HepG2 (cell line): ENCODE results near the gene C1QB. TPM values are rescaled to one million over a fixed set of nuclear protein-coding genes. Genes with fewer than 3 reads are reported as not detected.
A peak's percentile ranks its signal among the peaks of the same experiment; 100 is the strongest.

Experiments
- ATAC-seq: fragments of 200-7000 bp; cut with Tn5 transposase; 3 replicates; pipeline ENCODE4 v1.9.1; 2020; ENCODE audit warnings: mild to moderate bottlenecking, moderate library complexity
- BruUV-seq: library from RNA; stranded (reverse); fragments of 400-500 nt; replicated peaks from 2 replicates; lab custom pipeline; 2021; lab: Mats Ljungman, UMichigan
- CTCF ChIA-PET: fragments of 300-600 bp; formaldehyde crosslinking; extraction: SDS; loops from one replicate; lab custom pipeline; 2021; ENCODE audit warnings: low total read pairs, inconsistent platforms, low intra/inter-chr PET ratio; lab: Yijun Ruan, JAX
- POLR2A ChIA-PET: fragments of 350-600 bp; sonication (Branson Sonifier 250); formaldehyde crosslinking; loops from one replicate; lab custom pipeline; 2020; ENCODE audit warnings: antibody characterized with exemption, inconsistent platforms; lab: Yijun Ruan, JAX
- DNase-seq: peaks from one replicate; pipeline ENCODE4 v3.0.0-alpha.2; 2015; ENCODE audit warnings: low spot score
- FAIRE-seq: peaks from 3 replicates; lab custom pipeline; 2011; peaks lifted over from hg19 to GRCh38; lab: Jason Lieb, UNC
- H2AFZ ChIP-seq: one replicate; pipeline ENCODE4 v1.6.1; 2011; ENCODE audit warnings: low read length, inconsistent platforms
- H3K27ac ChIP-seq: fragments of 300-600 bp; 3 replicates; pipeline ENCODE4 v1.8.0; 2011; ENCODE audit warnings: mixed run types, mild to moderate bottlenecking, mixed read lengths, low read length, inconsistent platforms; ENCODE audit not compliant: insufficient read depth; ENCODE audit errors: extremely low read length
- H3K27me3 ChIP-seq, 2 experiments: fragments of 200-600 bp in 1 of 2; 2 replicates in 1 of 2; 3 replicates in 1 of 2; pipeline versions ENCODE4 v1.6.0 to v1.8.0; 2011; ENCODE audit warnings: low read length in 2 of 2, mild to moderate bottlenecking in 2 of 2, moderate library complexity in 2 of 2, inconsistent platforms in 1 of 2; ENCODE audit not compliant: insufficient read depth in 2 of 2, control insufficient read depth in 1 of 2
- H3K36me3 ChIP-seq, 2 experiments: fragments of 200-600 bp in 1 of 2; replicated peaks in 1 of 2; 2 replicates in 1 of 2; 3 replicates in 1 of 2; pipeline versions ENCODE4 v1.5.1 to v1.8.0; 2011; ENCODE audit warnings: low read length in 2 of 2, inconsistent platforms in 1 of 2; ENCODE audit not compliant: insufficient read depth in 2 of 2, control insufficient read depth in 1 of 2
- H3K4me1 ChIP-seq: 2 replicates; pipeline ENCODE4 v1.5.1; 2012; ENCODE audit warnings: low read length, inconsistent platforms; ENCODE audit not compliant: insufficient read depth
- H3K4me2 ChIP-seq: 2 replicates; pipeline ENCODE4 v1.6.0; 2011; ENCODE audit warnings: low read depth, low read length, inconsistent platforms
- H3K4me3 ChIP-seq, 3 experiments: fragments of 200-600 bp in 1 of 3; sonication (generic), shearing (Covaris generic) in 1 of 3; replicated peaks in 1 of 3; 2 replicates each; pipeline ENCODE4 v1.5.1; 2011 to 2016; ENCODE audit warnings: low read length in 3 of 3, inconsistent platforms in 2 of 3, low read depth in 2 of 3, mild to moderate bottlenecking in 2 of 3, control low read depth in 1 of 3, mixed read lengths in 1 of 3; ENCODE audit not compliant: insufficient read depth in 1 of 3
- H3K79me2 ChIP-seq: one replicate; pipeline ENCODE4 v1.6.1; 2011; ENCODE audit warnings: low read length, inconsistent platforms; ENCODE audit not compliant: insufficient read depth
- H3K9ac ChIP-seq: 2 replicates; pipeline ENCODE4 v1.6.0; 2011; ENCODE audit warnings: mild to moderate bottlenecking, low read depth, low read length, inconsistent platforms; ENCODE audit not compliant: insufficient read depth
- H3K9me3 ChIP-seq: 2 replicates; pipeline ENCODE4 v1.5.1; 2012; ENCODE audit warnings: mild to moderate bottlenecking, low read length
- H4K20me1 ChIP-seq: 2 replicates; pipeline ENCODE4 v1.6.0; 2011; ENCODE audit warnings: inconsistent platforms, mild to moderate bottlenecking, low read length, moderate library complexity; ENCODE audit not compliant: insufficient read depth
- ARID2 ChIP-seq: sonication (generic); formaldehyde crosslinking; IDR thresholded peaks from 2 replicates; pipeline ENCODE4 v1.8.1; 2022; ENCODE audit warnings: mild to moderate bottlenecking, missing genetic modification reagents, borderline replicate concordance
- MEIS1 ChIP-seq: sonication (generic); formaldehyde crosslinking; IDR thresholded peaks from 2 replicates; pipeline ENCODE4 v1.9.0; 2021; ENCODE audit warnings: mild to moderate bottlenecking, missing genetic modification reagents, moderate library complexity, borderline replicate concordance
- MIXL1 ChIP-seq: IDR thresholded peaks from 2 replicates; pipeline ENCODE4 v1.6.1; 2016
- RBFOX2 ChIP-seq: fragments of 200-400 bp; formaldehyde crosslinking; IDR thresholded peaks from 2 replicates; pipeline ENCODE4 v1.6.1; 2017; ENCODE audit warnings: low read depth, mild to moderate bottlenecking, low read length
- TEAD3 ChIP-seq: optimal IDR thresholded peaks from 2 replicates; pipeline ENCODE3; 2016; ENCODE audit warnings: borderline replicate concordance
- ZNF160 ChIP-seq: sonication (generic); formaldehyde crosslinking; IDR thresholded peaks from 2 replicates; pipeline ENCODE4 v1.8.0; 2022; ENCODE audit warnings: mild to moderate bottlenecking, inconsistent platforms, missing genetic modification reagents
- WGBS: methylation state at CpG from one replicate; pipeline ENCODE4 v1.1.6; 2017; ENCODE audit warnings: low lambda C conversion rate; 5-methylcytosine and 5-hydroxymethylcytosine counted together
- in situ Hi-C: cut with HindIII; loops from 2 replicates; pipeline ENCODE4 v1.10.0; 2017; ENCODE audit warnings: low pct_unique_long_range_greater_than_20kb; ENCODE audit not compliant: extremely low pct_ligation_motif_present
- intact Hi-C: fragments of 100-400 bp; cut with micrococcal nuclease; formaldehyde crosslinking; loops from one replicate; pipeline ENCODE4 v1.10.0; 2022; ENCODE audit not compliant: unreplicated experiment
- polyA plus RNA-seq, 8 experiments: library from polyadenylated mRNA; depleted of rRNA in 3 of 8; stranded (reverse) in 7 of 8; unstranded in 1 of 8; fragments of >200 nt; fragmentation: Illumina TruSeq in 4 of 8; extraction: Trizol in 4 of 8; gene quantifications; 2 replicates each; pipeline versions ENCODE4 v1.2.1 to v1.2.3, GENCODE V29; 2011 to 2016; ENCODE audit warnings: low read depth in 4 of 8, missing spikeins in 1 of 8, mixed read lengths in 1 of 8; ENCODE audit not compliant: insufficient read depth in 1 of 8
- total RNA-seq, 5 experiments: library from RNA; depleted of rRNA; stranded (reverse); fragments of >200 nt; fragmentation: Illumina TruSeq; extraction: Trizol; gene quantifications; 2 replicates each; pipeline ENCODE4 v1.2.3, GENCODE V29; 2016; ENCODE audit warnings: low read depth in 1 of 5
- TF ChIP-seq, protein P1 (sequence below): sonication (generic); formaldehyde crosslinking; IDR thresholded peaks from 2 replicates; pipeline ENCODE4 v1.9.0; 2022; ENCODE audit warnings: missing genetic modification reagents, mild to moderate bottlenecking, borderline replicate concordance
- TF ChIP-seq, protein P2 (sequence below): sonication (generic); formaldehyde crosslinking; IDR thresholded peaks from 2 replicates; pipeline ENCODE4 v1.5.1; 2020; ENCODE audit warnings: missing genetic modification reagents, mild to moderate bottlenecking, borderline replicate concordance
- TF ChIP-seq, protein P3 (sequence below): sonication (generic); formaldehyde crosslinking; IDR thresholded peaks from 2 replicates; pipeline ENCODE4 v1.5.1; 2020; ENCODE audit warnings: mild to moderate bottlenecking, missing genetic modification reagents, moderate library complexity
- TF ChIP-seq, protein P4 (sequence below): sonication (generic); formaldehyde crosslinking; IDR thresholded peaks from 2 replicates; pipeline ENCODE4 v1.4.0; 2020; ENCODE audit warnings: missing genetic modification reagents

The C1QB gene
- total and polyA plus RNA-seq, 2 of the 13 experiments (the other 11 are each of a cell fraction or from before 2014, with no cell fraction given), result not detected

DNA sequence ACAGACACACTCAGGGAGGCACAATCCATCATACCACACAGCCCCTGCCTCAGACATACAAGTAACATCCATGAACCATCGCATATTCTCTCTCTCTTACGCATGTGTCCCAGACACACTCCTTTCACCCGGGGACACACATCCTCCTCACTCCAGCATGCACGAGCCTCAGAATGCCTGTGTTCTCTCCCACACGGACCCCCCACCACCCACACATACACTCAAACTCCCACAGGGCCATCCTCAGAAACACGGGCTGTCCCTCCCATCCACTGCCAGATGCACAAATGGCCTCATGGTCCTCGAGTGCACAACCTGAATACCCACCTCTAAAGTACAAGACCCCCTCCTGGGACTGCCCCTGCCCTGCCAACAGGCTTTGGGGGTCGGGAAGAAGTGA, 11.8 kb upstream of the C1QB start (continued):
- TF ChIP-seq, protein P1, sequence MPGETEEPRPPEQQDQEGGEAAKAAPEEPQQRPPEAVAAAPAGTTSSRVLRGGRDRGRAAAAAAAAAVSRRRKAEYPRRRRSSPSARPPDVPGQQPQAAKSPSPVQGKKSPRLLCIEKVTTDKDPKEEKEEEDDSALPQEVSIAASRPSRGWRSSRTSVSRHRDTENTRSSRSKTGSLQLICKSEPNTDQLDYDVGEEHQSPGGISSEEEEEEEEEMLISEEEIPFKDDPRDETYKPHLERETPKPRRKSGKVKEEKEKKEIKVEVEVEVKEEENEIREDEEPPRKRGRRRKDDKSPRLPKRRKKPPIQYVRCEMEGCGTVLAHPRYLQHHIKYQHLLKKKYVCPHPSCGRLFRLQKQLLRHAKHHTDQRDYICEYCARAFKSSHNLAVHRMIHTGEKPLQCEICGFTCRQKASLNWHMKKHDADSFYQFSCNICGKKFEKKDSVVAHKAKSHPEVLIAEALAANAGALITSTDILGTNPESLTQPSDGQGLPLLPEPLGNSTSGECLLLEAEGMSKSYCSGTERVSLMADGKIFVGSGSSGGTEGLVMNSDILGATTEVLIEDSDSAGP, result no peak
- TF ChIP-seq ZNF160, result no peak
- TF ChIP-seq, protein P2, sequence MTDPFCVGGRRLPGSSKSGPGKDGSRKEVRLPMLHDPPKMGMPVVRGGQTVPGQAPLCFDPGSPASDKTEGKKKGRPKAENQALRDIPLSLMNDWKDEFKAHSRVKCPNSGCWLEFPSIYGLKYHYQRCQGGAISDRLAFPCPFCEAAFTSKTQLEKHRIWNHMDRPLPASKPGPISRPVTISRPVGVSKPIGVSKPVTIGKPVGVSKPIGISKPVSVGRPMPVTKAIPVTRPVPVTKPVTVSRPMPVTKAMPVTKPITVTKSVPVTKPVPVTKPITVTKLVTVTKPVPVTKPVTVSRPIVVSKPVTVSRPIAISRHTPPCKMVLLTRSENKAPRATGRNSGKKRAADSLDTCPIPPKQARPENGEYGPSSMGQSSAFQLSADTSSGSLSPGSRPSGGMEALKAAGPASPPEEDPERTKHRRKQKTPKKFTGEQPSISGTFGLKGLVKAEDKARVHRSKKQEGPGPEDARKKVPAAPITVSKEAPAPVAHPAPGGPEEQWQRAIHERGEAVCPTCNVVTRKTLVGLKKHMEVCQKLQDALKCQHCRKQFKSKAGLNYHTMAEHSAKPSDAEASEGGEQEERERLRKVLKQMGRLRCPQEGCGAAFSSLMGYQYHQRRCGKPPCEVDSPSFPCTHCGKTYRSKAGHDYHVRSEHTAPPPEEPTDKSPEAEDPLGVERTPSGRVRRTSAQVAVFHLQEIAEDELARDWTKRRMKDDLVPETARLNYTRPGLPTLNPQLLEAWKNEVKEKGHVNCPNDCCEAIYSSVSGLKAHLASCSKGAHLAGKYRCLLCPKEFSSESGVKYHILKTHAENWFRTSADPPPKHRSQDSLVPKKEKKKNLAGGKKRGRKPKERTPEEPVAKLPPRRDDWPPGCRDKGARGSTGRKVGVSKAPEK (CRISPR knock-in tag), result no peak
- TF ChIP-seq, protein P3, sequence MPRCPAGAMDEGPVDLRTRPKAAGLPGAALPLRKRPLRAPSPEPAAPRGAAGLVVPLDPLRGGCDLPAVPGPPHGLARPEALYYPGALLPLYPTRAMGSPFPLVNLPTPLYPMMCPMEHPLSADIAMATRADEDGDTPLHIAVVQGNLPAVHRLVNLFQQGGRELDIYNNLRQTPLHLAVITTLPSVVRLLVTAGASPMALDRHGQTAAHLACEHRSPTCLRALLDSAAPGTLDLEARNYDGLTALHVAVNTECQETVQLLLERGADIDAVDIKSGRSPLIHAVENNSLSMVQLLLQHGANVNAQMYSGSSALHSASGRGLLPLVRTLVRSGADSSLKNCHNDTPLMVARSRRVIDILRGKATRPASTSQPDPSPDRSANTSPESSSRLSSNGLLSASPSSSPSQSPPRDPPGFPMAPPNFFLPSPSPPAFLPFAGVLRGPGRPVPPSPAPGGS (CRISPR knock-in tag), result no peak

DNA sequence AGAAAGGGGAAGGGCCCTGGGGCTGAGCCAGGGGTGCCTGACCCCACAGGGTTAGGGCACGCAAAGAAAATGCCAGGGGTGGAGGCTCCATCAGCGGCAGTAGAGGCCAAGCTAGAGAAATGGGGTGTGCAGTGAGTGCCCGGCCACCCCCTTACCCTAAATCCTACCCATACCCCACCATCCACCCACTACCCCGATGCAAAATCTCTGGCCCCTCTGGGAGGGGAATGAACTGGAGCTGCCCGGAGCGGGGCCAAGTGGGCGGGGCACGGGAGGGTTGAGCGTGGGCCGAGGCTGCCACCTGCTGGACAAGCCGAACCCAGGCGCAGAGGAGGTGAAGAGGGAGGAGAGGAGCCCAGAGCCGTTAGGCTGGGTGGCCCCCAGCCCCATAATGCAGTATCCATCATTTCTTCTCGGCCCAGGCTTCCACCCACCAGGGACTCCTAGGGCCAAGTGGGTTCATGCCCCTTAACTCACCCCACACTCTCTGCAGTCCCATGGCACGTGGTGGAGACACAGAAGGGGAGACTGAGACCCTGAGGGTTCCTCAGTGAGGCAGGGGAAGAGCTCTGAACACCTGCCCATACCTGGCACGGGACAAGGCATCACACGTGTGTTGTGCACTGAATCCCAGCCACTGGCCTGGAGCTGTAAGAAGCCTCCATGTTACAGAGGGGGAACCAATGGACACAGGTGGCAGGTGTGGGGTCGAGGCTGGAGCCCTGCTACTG, 11.0 kb upstream of the C1QB start:
- Histone ChIP-seq H3K4me3 (no peak overlapping the region), H3K79me2 (no peaks in the 10 kb centered on the region), H4K20me1 (peaks cover 3% of the 10 kb centered on the region; the same call in 1 of the 2 replicates), H3K9ac (no peak overlapping the region), H3K36me3 (no peaks in the 10 kb centered on the region), H3K4me1 (no peaks in the 10 kb centered on the region), H3K27ac (no peak overlapping the region), H3K27me3 (peaks cover 6 to 22% of the 10 kb centered on the region in 2 experiments; a peak in 3 of 5 replicates), H2AFZ (no peak overlapping the region), H3K4me2 (no peak overlapping the region), H3K9me3 (no peaks in the 10 kb centered on the region)
- POLR2A ChIA-PET, result no interaction called here
- FAIRE-seq (no peak), ATAC-seq (peak; percentile 87), DNase-seq (peak; percentile 16)
- CTCF ChIA-PET, result interaction anchor here (1.4 to 3.4 kb wide), 2 partner anchors 221 to 226 kb away, joined by 7 to 43 read pairs; no protein-coding TSS in a partner anchor
- intact Hi-C loops, result no loop called here
- BruUV-seq, result no TSS peak
- WGBS, result 2% methylated on average over 14 of the region's 18 CpGs
- in situ Hi-C loops, result loop anchor here (5.0 to 10.0 kb wide), 2 partner anchors 225 to 507 kb away; no protein-coding TSS in a partner anchor
- TF ChIP-seq, protein P2 (CRISPR knock-in tag), result no peak
- TF ChIP-seq, protein P4, sequence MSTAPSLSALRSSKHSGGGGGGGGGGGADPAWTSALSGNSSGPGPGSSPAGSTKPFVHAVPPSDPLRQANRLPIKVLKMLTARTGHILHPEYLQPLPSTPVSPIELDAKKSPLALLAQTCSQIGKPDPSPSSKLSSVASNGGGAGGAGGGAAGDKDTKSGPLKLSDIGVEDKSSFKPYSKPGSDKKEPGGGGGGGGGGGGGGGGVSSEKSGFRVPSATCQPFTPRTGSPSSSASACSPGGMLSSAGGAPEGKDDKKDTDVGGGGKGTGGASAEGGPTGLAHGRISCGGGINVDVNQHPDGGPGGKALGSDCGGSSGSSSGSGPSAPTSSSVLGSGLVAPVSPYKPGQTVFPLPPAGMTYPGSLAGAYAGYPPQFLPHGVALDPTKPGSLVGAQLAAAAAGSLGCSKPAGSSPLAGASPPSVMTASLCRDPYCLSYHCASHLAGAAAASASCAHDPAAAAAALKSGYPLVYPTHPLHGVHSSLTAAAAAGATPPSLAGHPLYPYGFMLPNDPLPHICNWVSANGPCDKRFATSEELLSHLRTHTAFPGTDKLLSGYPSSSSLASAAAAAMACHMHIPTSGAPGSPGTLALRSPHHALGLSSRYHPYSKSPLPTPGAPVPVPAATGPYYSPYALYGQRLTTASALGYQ (CRISPR knock-in tag), result no peak
- TF ChIP-seq MIXL1 (CRISPR knock-in tag) (no peak), ARID2 (CRISPR knock-in tag) (no peak), TEAD3 (no peak), RBFOX2 (no peak), MEIS1 (no peak)
